GM06990 (cell line): ENCODE results near the gene SLFN11.
A peak's percentile ranks its signal among the peaks of the same experiment; 100 is the strongest.
"Not testable (repeated sequence)": the region's sequence is repeated elsewhere in the genome, so short reads cannot be mapped to it uniquely, and the experiment has no call there.

Experiments used
- DNase-seq: peaks from one replicate; pipeline ENCODE4 v3.0.0-alpha.2; 2011; ENCODE audit not compliant: insufficient read length; ENCODE audit errors: extremely low read depth
- H3K27me3 ChIP-seq: replicated peaks from 2 replicates; pipeline ENCODE4 v1.6.0; 2011; ENCODE audit warnings: low read length; ENCODE audit not compliant: control insufficient read depth, insufficient read depth
- H3K36me3 ChIP-seq: 2 replicates; pipeline ENCODE4 v1.5.1; 2011; ENCODE audit warnings: low read length; ENCODE audit not compliant: control insufficient read depth, insufficient read depth
- H3K4me3 ChIP-seq: replicated peaks from 2 replicates; pipeline ENCODE4 v1.5.1; 2011; ENCODE audit warnings: low read depth, mild to moderate bottlenecking, control low read depth, low read length
- TF ChIP-seq, protein P1 (sequence below): IDR thresholded peaks from 2 replicates; pipeline ENCODE4 v1.5.1; 2011; ENCODE audit warnings: low read length, control low read depth, mild to moderate bottlenecking, inconsistent platforms; ENCODE audit not compliant: insufficient read depth, poor library complexity, severe bottlenecking

SLFN11 gene

DNA sequence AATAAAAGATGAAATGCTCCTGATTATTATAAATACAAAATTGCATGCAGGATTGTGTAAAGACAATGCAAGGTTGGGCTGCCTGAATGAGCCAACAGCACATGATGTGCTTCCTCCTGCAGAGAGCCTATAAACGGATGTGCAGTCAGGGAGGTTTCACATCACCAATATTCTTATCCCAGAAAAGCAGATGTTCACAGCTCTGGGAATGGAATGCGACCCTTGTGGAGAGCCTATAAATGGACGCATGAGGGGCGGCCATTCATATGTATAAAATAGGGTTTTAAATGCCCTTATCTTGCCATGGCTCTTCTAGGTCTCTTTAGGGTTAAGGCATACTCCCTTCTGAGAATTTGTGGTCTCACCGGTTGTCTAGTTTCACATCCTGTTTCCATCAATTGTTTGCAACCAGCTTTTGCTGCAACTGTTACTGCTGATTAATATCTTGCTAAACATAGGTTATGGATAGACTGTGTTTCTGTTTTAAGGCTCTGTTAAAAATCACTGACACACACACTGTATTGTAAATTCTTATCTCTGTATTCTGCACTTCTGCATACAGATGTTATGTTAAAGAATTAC, 31.9 kb downstream of the SLFN11 start:
- peak; percentile 52 for DNase-seq
- no peaks in the 10 kb centered on the region for H3K36me3 ChIP-seq
- no peak overlapping the region for H3K4me3 ChIP-seq
- TF ChIP-seq, protein P1, sequence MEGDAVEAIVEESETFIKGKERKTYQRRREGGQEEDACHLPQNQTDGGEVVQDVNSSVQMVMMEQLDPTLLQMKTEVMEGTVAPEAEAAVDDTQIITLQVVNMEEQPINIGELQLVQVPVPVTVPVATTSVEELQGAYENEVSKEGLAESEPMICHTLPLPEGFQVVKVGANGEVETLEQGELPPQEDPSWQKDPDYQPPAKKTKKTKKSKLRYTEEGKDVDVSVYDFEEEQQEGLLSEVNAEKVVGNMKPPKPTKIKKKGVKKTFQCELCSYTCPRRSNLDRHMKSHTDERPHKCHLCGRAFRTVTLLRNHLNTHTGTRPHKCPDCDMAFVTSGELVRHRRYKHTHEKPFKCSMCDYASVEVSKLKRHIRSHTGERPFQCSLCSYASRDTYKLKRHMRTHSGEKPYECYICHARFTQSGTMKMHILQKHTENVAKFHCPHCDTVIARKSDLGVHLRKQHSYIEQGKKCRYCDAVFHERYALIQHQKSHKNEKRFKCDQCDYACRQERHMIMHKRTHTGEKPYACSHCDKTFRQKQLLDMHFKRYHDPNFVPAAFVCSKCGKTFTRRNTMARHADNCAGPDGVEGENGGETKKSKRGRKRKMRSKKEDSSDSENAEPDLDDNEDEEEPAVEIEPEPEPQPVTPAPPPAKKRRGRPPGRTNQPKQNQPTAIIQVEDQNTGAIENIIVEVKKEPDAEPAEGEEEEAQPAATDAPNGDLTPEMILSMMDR, result no peak
- peaks cover 3% of the 10 kb centered on the region for H3K27me3 ChIP-seq

DNA sequence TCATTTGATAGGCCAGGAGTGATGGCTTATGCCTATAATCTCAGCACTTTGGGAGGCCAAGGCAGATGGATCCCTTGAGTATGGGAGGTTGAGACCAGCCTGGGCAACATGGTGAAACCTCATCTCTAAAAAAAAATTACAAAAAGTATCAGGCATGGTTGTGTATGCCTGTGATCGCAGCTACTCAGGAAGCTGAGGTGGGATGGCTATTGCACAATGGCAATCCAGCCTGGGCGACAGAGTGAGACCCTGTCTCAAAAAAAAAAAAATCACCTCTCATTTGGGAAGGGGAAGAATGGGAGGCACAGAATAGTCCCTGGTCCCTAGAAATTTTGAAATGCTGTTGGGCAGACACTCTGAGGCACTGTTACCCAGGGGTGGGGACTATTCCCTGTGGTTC, 35.2 kb downstream of the SLFN11 start:
- no peak overlapping the region for H3K4me3 ChIP-seq
- TF ChIP-seq, protein P1, result no peak
- no peak for DNase-seq
- H3K27me3 ChIP-seq, result no peaks in the 10 kb centered on the region
- H3K36me3 ChIP-seq, result no peaks in the 10 kb centered on the region

DNA sequence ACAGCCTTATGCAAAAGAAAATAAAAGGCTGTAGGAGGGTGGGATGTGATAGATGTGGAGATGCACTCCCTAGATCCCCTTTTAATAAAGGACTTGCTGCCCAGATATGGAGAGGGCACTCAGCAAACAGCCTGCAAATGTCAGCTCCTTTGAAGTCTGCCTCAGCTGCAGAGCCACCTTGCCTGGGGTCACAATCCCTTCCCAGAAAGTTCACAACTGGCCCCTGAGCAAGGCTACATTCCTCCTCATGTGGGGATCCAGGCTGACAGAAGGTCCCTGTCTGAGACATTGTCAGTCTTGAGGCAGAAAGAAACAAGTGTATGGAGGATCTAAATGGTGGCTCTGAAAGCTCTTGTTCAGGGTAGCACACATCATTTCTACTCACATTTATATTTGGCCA, 36.1 kb downstream of the SLFN11 start:
- TF ChIP-seq, protein P1, result no peak
- no peak for DNase-seq
- Histone ChIP-seq H3K36me3 (no peaks in the 10 kb centered on the region), H3K27me3 (no peaks in the 10 kb centered on the region), H3K4me3 (no peak overlapping the region)

- DNase-seq, H3K36me3 ChIP-seq, H3K27me3 ChIP-seq, H3K4me3 ChIP-seq: not testable (repeated sequence)
Observed at GRCh38 chr17:35333578-35333977, 39.8 kb downstream of the SLFN11 start.

GRCh38 chr17:35322749-35323148, 50.7 kb downstream of the SLFN11 start:
- no peak overlapping the region for H3K4me3 ChIP-seq
- no peaks in the 10 kb centered on the region for H3K36me3 ChIP-seq
- TF ChIP-seq, protein P1, result no peak
- H3K27me3 ChIP-seq, result no peaks in the 10 kb centered on the region; the same call in 1 of the 2 replicates
- DNase-seq, result no peak

GRCh38 chr17:35315971-35316370, 57.5 kb downstream of the SLFN11 start:
- Histone ChIP-seq H3K4me3 (no peak overlapping the region), H3K27me3 (no peaks in the 10 kb centered on the region; the same call in 1 of the 2 replicates), H3K36me3 (no peaks in the 10 kb centered on the region)
- TF ChIP-seq, protein P1, result no peak
- DNase-seq, result no peak
